HepG2 (cell line): ENCODE results near the gene UPK1A. TPM values are rescaled to one million over a fixed set of nuclear protein-coding genes. Genes with fewer than 3 reads are reported as not detected.

Experiments
- ARID2 ChIP-seq: sonication (generic); formaldehyde crosslinking; IDR thresholded peaks from 2 replicates; pipeline ENCODE4 v1.8.1; 2022; ENCODE audit warnings: mild to moderate bottlenecking, missing genetic modification reagents, borderline replicate concordance
- ATAD3A ChIP-seq: sonication (generic); formaldehyde crosslinking; IDR thresholded peaks from 2 replicates; pipeline ENCODE4 v1.4.0; 2020; ENCODE audit warnings: missing genetic modification reagents
- BHLHE40 ChIP-seq: IDR thresholded peaks from 2 replicates; pipeline ENCODE4 v1.6.1; 2011; ENCODE audit warnings: low read length, improper control_type of control experiment
- CAMTA2 ChIP-seq: sonication (generic); formaldehyde crosslinking; IDR thresholded peaks from 2 replicates; pipeline ENCODE4 v1.4.0; 2020; ENCODE audit warnings: mild to moderate bottlenecking, missing genetic modification reagents, borderline replicate concordance
- CBX1 ChIP-seq: IDR thresholded peaks from one replicate; pipeline ENCODE4 v1.6.1; 2016; ENCODE audit warnings: antibody characterized with exemption, low read depth
- CCAR2 ChIP-seq: fragments of 200-400 bp; formaldehyde crosslinking; optimal IDR thresholded peaks from 2 replicates; pipeline ENCODE3; 2018; ENCODE audit warnings: low read depth, mild to moderate bottlenecking, low read length, moderate library complexity
- GATAD2A ChIP-seq: IDR thresholded peaks from 2 replicates; pipeline ENCODE4 v1.6.1; 2016
- HMG20A ChIP-seq: IDR thresholded peaks from 2 replicates; pipeline ENCODE4 v1.6.1; 2016; ENCODE audit warnings: borderline replicate concordance
- HNF4A ChIP-seq: sonication (generic); formaldehyde crosslinking; IDR thresholded peaks from 2 replicates; pipeline ENCODE4 v1.4.0; 2020; ENCODE audit warnings: missing genetic modification reagents
- MAZ ChIP-seq, 2 experiments: sonication (generic) in 1 of 2; formaldehyde crosslinking in 1 of 2; IDR thresholded peaks; 2 replicates each; pipeline versions ENCODE4 v1.5.0 to v1.6.1; 2012 to 2020; ENCODE audit warnings: low read depth in 2 of 2, mild to moderate bottlenecking in 2 of 2, borderline replicate concordance in 1 of 2, improper control_type of control experiment in 1 of 2, low read length in 1 of 2, missing genetic modification reagents in 1 of 2, moderate library complexity in 1 of 2
- NFE2 ChIP-seq: sonication (generic); formaldehyde crosslinking; IDR thresholded peaks from 2 replicates; pipeline ENCODE4 v1.4.0; 2020; ENCODE audit warnings: missing genetic modification reagents
- NRL ChIP-seq: sonication (generic); formaldehyde crosslinking; IDR thresholded peaks from 2 replicates; pipeline ENCODE4 v1.5.0; 2020; ENCODE audit warnings: missing genetic modification reagents, mild to moderate bottlenecking, moderate library complexity, borderline replicate concordance
- SMYD3 ChIP-seq: sonication (generic); formaldehyde crosslinking; IDR thresholded peaks from 2 replicates; pipeline ENCODE4 v1.8.1; 2023; ENCODE audit warnings: mild to moderate bottlenecking, missing genetic modification reagents
- SNAPC2 ChIP-seq: sonication (generic); formaldehyde crosslinking; IDR thresholded peaks from 2 replicates; pipeline ENCODE4 v1.8.1; 2022; ENCODE audit warnings: mild to moderate bottlenecking, missing genetic modification reagents
- SYNCRIP ChIP-seq: fragments of 200-400 bp; formaldehyde crosslinking; IDR thresholded peaks from 2 replicates; pipeline ENCODE4 v1.6.1; 2018; ENCODE audit warnings: mild to moderate bottlenecking, low read depth, low read length; ENCODE audit not compliant: insufficient read depth
- TBX2 ChIP-seq: sonication (generic); formaldehyde crosslinking; IDR thresholded peaks from 2 replicates; pipeline ENCODE4 v1.5.0; 2020; ENCODE audit warnings: missing genetic modification reagents, mild to moderate bottlenecking, borderline replicate concordance
- TCF7 ChIP-seq: sonication (generic); IDR thresholded peaks from 2 replicates; pipeline ENCODE4 v1.6.1; 2016; ENCODE audit warnings: antibody characterized with exemption, low read depth
- YEATS2 ChIP-seq: sonication (generic); formaldehyde crosslinking; IDR thresholded peaks from 2 replicates; pipeline ENCODE4 v1.4.0; 2020; ENCODE audit warnings: missing genetic modification reagents, borderline replicate concordance
- ZFP41 ChIP-seq: sonication (generic); formaldehyde crosslinking; IDR thresholded peaks from 2 replicates; pipeline ENCODE4 v1.4.0; 2020; ENCODE audit warnings: mild to moderate bottlenecking, missing genetic modification reagents, borderline replicate concordance
- ZNF329 ChIP-seq: sonication (generic); formaldehyde crosslinking; IDR thresholded peaks from 2 replicates; pipeline ENCODE4 v1.9.0; 2021; ENCODE audit warnings: low read depth, mild to moderate bottlenecking, missing genetic modification reagents
- ZNF850 ChIP-seq: sonication (generic); formaldehyde crosslinking; conservative IDR thresholded peaks from 2 replicates; pipeline ENCODE4 v1.9.0; 2021; ENCODE audit warnings: mild to moderate bottlenecking, missing genetic modification reagents
- polyA plus RNA-seq, 8 experiments: library from polyadenylated mRNA; depleted of rRNA in 3 of 8; stranded (reverse) in 7 of 8; unstranded in 1 of 8; fragments of >200 nt; fragmentation: Illumina TruSeq in 4 of 8; extraction: Trizol in 4 of 8; gene quantifications; 2 replicates each; pipeline versions ENCODE4 v1.2.1 to v1.2.3, GENCODE V29; 2011 to 2016; ENCODE audit warnings: low read depth in 4 of 8, missing spikeins in 1 of 8, mixed read lengths in 1 of 8; ENCODE audit not compliant: insufficient read depth in 1 of 8
- total RNA-seq, 5 experiments: library from RNA; depleted of rRNA; stranded (reverse); fragments of >200 nt; fragmentation: Illumina TruSeq; extraction: Trizol; gene quantifications; 2 replicates each; pipeline ENCODE4 v1.2.3, GENCODE V29; 2016; ENCODE audit warnings: low read depth in 1 of 5
- TF ChIP-seq, protein P1 (sequence below): sonication (generic); formaldehyde crosslinking; IDR thresholded peaks from 2 replicates; pipeline ENCODE4 v1.4.0; 2020; ENCODE audit warnings: missing genetic modification reagents, borderline replicate concordance
- TF ChIP-seq, protein P2 (sequence below): sonication (generic); formaldehyde crosslinking; IDR thresholded peaks from 2 replicates; pipeline ENCODE4 v1.4.0; 2020; ENCODE audit warnings: missing genetic modification reagents

Gene UPK1A
- total and polyA plus RNA-seq, 2 of the 13 experiments (the other 11 are each of a cell fraction or from before 2014, with no cell fraction given) = 2.9 TPM; not detected in 1

DNA sequence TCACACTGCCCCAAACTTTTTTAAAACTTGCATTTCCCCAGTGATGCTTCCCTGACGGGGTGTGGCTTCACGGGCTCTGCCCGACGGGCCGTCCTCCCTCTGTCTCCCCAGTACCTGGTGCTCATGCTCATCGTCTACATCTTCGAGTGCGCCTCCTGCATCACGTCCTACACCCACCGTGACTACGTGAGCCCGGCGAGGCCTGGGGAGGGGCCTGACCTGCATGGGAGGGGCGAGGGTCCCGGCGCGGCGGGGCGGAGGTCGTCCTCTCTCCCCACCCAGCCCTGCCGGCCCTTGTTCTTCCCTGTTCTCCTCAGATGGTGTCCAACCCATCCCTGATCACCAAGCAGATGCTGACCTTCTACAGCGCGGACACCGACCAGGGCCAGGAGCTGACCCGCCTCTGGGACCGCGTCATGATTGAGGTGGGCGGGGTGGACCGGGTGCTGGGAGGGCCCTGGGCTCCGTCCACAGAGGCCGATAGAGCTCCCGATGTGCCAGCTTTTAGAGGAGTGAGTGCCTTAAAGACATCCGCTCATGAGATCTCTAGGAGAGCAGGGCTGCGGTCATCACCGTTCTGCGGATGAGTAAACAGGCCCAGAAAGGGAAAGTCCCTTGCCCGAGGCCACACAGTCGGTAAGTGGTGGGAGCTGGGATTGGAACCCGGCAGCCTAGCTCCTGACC, 6.9 kb downstream of the UPK1A start (continued):
- TF ChIP-seq, protein P1, sequence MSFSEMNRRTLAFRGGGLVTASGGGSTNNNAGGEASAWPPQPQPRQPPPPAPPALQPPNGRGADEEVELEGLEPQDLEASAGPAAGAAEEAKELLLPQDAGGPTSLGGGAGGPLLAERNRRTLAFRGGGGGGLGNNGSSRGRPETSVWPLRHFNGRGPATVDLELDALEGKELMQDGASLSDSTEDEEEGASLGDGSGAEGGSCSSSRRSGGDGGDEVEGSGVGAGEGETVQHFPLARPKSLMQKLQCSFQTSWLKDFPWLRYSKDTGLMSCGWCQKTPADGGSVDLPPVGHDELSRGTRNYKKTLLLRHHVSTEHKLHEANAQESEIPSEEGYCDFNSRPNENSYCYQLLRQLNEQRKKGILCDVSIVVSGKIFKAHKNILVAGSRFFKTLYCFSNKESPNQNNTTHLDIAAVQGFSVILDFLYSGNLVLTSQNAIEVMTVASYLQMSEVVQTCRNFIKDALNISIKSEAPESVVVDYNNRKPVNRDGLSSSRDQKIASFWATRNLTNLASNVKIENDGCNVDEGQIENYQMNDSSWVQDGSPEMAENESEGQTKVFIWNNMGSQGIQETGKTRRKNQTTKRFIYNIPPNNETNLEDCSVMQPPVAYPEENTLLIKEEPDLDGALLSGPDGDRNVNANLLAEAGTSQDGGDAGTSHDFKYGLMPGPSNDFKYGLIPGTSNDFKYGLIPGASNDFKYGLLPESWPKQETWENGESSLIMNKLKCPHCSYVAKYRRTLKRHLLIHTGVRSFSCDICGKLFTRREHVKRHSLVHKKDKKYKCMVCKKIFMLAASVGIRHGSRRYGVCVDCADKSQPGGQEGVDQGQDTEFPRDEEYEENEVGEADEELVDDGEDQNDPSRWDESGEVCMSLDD = no peak
- no peak for TF ChIP-seq ZNF850 (CRISPR knock-in tag)
- TF ChIP-seq HMG20A = no peak
- no peak for TF ChIP-seq SYNCRIP
- no peak for TF ChIP-seq TCF7
- TF ChIP-seq NFE2 (CRISPR knock-in tag) = no peak
- TF ChIP-seq HNF4A (CRISPR knock-in tag) = no peak
- TF ChIP-seq CAMTA2 (CRISPR knock-in tag) = no peak
- no peak for TF ChIP-seq ZFP41 (CRISPR knock-in tag)
- no peak for TF ChIP-seq YEATS2 (CRISPR knock-in tag)
- TF ChIP-seq TBX2 (CRISPR knock-in tag) = no peak
- TF ChIP-seq SMYD3 (CRISPR knock-in tag) = no peak
- no peak for TF ChIP-seq BHLHE40
- TF ChIP-seq SNAPC2 (CRISPR knock-in tag) = no peak
- TF ChIP-seq GATAD2A (CRISPR knock-in tag) = no peak
- TF ChIP-seq NRL = 0 out of 2 replicates have a peak, but pooled peaks have one; percentile 35
- no peak for TF ChIP-seq CCAR2
- TF ChIP-seq CBX1 = no peak
- TF ChIP-seq, protein P2, sequence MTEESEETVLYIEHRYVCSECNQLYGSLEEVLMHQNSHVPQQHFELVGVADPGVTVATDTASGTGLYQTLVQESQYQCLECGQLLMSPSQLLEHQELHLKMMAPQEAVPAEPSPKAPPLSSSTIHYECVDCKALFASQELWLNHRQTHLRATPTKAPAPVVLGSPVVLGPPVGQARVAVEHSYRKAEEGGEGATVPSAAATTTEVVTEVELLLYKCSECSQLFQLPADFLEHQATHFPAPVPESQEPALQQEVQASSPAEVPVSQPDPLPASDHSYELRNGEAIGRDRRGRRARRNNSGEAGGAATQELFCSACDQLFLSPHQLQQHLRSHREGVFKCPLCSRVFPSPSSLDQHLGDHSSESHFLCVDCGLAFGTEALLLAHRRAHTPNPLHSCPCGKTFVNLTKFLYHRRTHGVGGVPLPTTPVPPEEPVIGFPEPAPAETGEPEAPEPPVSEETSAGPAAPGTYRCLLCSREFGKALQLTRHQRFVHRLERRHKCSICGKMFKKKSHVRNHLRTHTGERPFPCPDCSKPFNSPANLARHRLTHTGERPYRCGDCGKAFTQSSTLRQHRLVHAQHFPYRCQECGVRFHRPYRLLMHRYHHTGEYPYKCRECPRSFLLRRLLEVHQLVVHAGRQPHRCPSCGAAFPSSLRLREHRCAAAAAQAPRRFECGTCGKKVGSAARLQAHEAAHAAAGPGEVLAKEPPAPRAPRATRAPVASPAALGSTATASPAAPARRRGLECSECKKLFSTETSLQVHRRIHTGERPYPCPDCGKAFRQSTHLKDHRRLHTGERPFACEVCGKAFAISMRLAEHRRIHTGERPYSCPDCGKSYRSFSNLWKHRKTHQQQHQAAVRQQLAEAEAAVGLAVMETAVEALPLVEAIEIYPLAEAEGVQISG = 0 out of 2 replicates have a peak, but pooled peaks have one; percentile 13
- no peak for TF ChIP-seq MAZ (IDR thresholded peaks at IDR 0.05; ENCODE audit: borderline replicate concordance, low read depth, low read length)
- no peak for TF ChIP-seq MAZ (CRISPR knock-in tag; IDR thresholded peaks at IDR 0.05; ENCODE audit: low read depth)
- TF ChIP-seq ZNF329 (CRISPR knock-in tag) = no peak
- no peak for TF ChIP-seq ARID2 (CRISPR knock-in tag)
- no peak for TF ChIP-seq ATAD3A (CRISPR knock-in tag)
